ENCODE results near the gene RINL.
A peak's percentile ranks its signal among the peaks of the same experiment; 100 is the strongest.

The RINL gene

DNA sequence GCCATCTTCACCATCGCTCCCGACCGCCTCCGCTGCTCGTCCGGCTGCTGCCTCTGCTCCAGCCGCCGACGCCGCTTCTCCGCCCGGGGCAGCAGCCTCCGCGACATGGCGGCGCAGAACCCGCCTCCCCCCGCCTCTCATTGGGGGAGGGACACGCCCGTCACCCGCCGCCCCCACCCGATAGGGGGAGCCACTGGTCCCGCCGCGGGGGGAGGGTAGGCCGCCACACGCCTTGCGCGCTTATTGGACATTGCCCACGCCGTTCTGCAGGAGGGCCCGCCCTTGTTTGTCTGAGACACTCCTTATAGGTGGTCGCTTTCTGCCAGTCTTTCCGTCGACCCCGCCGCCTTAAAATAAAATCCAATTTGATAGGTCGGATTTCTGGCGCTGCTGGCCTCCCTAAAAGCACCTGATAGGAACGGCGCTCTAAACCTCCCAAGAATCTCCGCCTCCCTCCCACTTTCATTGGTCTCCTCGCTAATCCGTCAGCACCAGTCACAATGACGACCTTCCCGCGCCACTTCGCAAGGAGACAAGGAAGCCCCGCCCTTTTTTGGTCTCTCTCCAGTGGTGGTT, 28.1 kb downstream of the RINL start, which contains the start of gene HNRNPL:
Gene HNRNPL, minus strand, starts transcription at position 127 of the 576 bp plus-strand sequence. Its CDS starts 20 bp downstream, at position 107.
- DNase-seq = peak in 50 of 51 donors; percentile 93 to 100 (median 100)

DNA sequence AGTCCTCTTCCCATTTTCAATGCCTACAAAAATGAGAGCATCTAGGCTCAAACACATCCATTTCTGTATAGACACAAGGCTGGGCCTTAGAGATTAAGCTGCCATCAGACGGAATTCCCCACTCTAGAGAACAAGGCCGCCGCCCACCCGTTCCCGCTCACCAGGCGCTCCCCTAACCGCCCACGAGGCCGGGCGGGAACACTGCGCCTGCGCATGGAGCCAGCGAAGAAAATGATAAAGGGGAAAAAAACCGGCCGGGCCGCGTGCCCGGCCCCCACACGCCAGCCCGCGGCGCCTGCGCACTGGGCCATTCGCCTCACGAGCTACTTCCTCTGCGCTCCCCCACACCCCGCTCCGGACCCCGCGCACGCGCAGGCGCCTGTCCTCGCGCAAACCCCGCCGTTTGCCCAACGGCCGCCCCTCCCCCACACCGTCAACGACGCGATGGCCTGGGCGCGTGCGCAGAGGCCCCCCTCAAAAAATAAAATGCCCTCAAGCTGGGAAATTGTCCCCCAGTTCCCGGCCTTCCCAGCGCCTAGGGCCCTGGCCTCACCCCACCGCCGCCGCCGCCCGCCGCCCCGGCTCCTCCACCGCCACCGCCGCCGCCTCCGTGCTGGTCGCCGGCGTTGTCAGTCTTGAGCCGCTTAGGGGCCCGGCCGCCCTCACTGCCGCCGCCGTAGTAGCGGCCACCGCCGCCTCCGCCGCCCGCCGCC, 28.8 kb downstream of the RINL start:
- DNase-seq = peak; percentile 63 to 97 (median 88)

DNA sequence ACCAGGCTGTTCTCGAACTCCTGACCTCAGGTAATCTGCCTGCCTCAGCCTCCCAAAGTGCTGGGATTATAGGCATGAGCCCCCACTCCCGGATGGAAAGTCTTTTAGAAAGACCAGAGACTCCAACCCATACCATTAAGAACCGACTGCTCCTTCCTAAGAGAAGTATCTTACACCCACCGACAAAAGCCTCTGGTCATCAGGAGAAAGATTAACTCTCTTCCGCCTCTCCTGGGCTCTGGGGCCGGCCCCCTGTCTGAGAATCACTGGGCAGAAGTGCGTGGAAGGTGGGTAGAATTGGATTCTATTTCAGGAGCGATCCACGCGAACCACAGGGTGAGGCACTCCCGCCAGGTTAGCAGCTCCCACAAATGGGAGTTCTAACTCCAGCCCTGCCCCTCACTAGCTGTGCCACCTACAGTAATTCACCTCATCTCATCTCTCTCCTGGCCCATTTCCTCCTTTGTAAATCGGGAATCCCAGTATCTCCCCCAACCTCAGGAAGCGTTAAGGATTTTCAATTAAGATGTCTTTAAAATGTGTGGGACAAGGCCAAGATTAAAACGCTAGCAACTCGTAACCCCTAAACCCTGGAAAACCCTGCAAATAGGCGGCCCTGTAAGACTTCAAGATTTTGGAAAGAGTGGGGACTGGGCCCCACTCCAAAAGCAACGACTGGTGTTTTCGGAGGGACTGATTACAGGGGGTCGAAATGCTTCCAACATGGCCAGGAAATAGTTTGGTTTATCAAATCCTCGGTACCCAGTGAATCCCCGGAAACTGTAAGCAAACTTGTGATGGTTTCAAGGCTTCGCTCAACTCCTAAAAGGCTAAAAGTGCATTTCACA, 29.6 kb downstream of the RINL start:
- DNase-seq = no peak

DNA sequence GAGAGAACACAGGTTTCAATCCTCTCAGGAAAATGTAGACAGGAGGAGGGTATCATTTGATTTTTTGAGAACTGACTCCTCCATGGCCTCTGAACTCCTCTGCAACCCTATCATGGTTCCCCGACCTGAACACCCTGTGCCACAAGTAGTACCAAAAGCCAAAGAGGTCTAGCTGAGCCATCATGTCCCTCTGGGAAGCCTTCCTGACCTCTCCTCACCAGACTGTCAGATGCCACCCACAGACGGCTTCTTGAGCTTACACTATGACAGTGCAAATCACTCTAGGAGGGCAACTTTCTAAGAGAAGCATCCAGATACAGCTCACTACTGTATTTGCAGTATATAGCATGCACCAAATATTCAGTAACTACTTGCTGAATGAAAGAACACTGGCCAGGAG, 32.0 kb downstream of the RINL start:
- DNase-seq = no peak

DNA sequence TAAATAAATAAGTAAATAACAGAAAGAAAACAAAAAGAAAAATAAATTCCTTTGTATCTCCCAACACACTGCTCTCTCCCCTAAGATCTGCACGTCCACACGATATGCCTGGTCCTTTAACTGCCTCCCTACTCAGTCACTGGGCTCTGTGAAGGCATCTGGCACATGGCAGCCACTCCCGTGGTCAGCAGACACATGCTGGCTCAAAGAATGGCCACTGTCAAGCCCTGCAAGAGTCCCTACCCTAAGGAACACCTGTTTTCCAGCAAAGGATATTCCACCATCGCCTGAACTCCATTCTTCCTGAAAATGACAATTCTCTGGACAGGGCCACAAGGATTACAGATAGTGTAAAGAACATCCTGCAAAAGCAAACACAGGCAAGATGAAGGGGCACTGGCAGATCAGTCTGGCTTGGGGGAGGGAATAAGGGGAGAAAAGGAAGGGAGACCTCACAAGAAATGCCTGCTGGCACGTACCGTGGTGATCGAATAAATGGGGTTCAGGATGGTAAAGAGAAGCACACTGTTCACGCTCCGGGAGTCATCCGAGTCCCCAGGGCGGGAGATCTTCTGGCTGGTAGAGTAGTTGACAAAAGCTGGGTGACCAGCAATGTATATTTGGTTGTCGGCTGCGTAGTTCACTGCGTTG, 32.6 kb downstream of the RINL start:
- DNase-seq = no peak

DNA sequence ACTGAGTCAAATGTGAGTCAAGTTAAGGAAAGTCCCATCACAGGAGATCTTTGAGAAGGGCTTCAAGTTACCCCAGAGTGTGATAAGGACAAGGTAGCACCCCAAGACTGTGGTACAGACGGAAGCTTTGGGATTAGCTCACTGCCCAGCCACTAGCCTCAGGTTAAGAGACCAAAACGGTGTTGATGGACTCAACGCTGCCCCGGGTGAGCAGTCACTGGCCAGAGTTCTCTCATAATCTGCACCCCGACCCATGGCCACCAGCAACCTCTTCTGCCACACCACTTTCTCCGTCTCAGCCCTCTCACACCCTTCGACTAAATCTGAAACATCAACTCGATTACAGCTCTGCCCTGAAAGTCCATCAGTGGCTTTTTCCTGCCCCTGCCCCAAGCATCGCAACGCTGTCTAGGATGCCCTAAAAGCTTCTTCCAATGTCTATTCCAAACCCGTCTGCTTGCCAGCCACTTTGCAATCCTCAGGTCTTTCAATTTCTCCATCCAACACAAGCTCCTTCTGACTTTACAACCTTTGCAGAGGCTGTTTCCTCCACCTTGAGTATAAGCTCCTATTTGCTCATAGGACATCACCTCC, 33.9 kb downstream of the RINL start:
- no peak for DNase-seq

DNA sequence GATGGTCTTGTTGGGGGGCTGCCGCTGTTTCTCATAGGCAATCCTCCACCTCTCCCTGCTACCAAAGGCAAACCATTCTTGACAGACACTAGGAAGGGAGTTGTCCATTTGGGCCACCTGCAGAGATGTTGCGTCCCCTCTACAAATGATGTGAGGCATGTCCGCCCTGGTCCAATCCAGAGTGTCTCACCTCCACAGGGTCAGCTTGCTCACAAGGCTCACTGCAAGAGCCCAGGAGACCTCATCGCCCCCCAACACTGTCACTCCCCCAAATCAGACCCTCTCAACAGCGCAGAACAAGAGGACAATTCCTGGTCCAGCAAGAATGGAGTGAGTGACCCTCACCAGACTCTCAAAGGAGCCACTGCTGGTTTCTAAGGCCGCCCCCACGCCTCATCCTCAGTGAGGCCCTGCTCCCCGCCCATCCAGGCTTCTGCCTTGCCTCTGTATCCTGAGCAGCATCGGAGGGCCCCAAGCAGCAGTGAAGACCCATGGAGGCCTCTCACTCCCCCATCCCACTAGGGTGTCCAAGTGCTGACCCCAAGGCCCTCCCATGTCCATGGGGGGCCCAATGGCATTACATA, 34.8 kb downstream of the RINL start:
- no peak for DNase-seq

DNA sequence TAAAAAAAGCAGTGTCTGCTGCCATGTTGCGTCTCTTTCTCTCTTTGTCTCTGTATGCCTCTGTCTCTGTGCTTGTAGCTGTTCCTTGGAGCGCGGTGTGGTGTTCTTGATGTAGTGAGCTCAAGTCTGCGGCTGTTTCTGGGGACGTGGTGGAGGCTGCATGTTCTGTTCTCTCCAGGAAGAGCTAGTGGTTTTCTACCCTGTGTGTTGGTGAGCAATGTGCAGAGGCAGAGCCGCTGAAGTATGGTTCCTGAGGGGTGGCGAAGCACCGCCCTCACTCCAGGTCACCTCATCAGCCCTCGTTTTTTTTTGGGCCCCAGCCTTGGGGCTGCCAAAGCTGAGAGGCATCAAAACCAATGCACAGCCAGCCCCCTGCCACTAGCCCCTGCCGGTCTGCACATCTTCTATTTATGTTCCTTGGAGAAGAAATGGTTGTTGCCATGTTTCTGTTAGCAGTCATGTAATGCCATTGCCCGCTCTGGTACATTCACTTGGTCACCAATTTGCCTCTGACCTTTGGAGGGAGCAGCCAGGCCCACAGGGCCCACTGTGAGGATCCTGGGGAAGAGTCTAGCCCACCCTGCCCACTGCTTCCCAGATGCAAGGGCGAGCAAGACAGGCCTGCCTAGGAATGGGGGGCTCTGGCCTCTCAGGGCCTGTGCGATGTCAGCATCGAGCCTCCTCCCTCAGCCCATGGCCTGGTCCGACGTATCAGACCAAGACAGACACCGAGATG, 35.5 kb downstream of the RINL start:
- DNase-seq = no peak

DNA sequence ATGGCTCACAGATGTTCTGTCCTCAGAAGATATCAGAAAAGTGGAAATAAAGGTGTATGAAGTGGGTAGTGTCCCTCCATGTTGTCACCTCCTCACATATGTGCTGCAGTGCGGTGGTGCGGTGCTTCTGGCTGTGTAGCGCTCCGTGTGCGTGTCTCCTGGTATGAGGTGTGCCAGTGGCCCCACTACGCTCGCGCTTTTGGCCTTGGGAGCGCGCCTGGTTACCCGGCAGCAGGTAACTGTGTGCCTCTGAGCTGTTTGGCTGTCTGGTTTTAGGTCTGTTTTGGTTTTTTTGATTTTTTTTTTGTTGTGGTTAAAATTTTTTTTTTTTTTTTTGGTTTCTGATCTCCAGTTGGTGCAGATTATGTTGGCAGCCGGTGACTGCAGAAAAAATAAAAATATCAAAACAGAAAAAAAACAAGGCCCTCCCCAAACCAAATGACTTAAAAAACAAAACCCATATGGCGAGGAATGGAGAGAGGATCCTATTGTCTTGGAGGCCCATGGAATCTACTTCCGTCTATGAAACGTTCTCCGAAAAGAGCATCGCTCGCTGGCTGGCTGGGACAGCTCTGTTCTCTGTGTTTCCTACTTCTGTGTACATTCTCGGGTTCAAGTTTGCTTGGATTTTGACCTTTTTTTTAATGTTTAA, 36.2 kb downstream of the RINL start:
- DNase-seq = no peak

DNA sequence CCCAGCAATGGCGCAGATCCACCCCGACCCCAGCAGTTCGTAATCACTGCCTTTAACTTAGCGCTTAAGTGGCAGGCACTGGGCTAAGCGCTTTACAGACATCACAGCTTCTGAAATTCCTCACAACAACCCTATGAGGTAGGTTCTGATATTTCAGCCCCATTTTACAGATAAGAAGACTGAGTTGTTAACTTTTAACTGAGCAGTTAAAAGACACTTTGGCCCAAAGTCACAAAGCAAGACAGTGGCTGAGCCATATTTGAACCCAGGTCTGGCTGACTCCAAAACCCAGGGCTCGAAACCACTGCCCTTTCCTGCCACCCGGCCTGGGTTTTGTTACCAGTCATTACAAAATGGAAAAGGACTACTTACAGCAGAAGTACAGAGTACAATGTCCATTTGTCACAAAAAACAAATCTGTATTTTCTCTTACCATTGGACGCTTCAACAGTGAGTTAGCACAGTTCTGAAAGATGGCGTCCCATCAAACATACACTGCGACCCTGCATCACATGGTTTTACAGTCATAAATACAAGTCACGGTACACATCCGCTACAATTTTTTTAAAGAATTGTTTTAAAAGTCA, 36.8 kb downstream of the RINL start:
- no peak for DNase-seq

DNA sequence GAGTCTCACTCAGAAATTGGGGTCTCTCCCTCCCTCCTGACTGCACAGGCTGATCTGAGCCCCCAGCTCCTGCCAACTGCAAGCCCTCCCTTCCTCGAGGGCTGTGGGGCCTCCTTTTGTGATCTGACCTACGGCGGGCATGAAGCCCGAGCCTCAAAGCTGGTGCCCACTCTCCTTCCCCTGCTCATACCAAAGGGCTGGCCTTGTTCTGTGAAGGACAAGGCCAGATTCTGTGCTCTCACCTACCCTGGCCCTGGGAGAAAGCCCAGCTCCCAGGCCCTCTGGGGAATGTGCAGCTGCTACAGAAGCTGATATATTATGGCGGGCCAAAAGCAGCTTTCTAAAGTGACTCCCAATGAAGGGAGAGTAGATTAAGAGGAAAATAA, 37.5 kb downstream of the RINL start:
- DNase-seq = no peak

DNA sequence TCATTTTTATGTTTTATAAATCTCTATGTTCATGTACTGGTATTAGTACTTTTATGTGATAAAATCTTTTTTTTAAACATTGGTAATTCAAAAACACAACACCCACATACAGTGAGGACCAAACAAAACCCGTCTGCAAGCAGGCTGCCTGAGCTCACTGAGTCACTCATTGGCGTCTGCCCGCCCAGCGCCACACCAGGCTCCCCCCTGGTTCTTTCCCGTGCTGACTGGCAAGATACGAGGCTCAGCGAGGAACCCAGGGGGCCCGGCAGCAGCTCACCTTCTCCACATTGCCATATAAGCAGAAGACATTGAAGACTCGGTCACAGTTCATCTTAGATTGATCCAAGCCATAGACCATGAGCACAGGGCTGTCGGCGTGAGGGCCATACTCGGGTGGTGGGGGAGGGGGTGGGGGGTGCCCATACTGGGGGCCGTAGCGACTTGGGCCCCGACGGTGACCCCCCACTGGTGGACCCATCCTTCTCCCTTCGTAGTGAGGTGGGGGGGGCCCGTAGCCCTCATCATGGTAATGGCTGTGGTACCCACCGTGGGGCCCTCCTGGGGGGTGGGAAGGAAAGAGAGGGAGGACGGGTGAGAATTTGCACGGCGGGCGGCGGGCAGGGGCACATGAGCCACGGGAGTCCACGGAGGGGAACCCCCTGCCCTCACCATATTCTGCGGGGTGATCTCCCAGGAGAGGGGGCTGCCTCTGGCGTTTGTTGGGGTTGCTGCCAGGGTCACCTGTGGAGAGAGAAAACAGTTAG, 38.1 kb downstream of the RINL start:
- no peak for DNase-seq

DNA sequence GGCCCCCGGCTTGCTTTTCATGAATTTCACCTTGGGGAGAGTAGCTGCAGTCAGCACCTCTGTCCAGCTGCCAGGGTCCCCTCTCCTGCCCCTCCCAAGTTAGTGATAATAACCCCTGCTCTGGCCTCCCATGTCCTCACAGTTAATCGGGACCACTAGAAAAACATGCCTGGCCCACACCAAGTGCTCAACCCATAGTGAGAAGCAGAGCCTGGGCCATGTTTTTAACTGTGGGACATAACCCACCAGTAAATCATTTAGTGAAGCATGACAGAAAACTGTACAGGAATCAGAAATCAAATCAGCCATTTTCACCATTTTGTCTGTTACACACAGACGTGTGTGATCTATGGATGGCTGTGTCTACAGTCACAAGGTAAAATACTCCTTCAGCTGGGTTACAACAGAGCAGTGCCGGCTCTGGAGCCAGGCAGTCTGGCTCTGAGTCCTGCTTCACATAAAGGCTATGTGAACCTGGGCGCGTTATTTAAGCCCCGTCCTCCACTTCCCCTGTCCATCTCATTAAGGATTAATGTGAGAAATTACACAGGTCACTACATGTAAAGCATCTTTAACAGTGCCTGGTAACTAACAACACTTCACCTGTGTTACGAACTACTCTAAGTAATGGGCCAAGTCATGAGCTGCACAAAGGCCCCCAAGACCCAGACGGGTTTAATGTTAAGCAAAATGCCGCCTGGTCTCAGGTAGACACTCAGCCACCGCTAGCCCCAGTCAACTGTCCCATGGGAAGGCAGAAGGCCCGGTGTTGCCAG, 38.9 kb downstream of the RINL start:
- DNase-seq = no peak

DNA sequence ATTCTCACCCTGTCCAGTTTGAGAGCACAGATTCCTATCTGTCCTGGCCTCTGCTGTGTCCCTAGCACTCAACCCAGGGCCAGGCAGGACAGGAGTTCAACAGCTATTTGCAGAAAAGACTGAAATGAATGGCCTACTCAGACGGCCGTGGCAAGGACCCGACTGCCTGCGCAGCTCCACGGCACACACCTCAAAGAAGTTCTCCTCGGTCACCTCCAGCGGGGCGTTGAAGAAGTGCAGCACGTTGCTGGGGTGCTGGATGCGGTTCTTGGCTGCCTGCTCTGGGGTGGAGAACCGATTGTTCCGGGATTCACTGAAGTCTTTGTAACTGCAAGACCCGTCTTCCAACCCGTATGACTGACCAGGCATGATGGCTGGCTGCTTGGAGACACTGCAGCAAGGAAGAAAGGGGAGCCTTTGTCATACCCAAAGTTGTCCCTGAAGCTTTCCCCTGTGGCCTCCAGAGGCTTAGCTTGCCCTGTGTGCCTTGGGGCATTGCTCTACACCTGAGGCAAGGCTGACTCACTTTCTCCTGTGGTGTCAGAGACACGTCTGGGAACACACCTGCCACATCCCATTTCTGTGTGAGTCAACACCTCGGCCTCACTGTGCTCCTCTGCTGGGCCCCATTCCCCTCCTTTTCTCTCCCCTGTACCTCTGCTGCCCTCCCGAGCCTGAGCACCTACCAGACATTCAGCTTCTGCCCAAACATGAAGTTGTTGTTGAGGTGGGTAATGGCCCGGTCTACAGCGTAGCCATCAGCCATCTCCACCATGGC, 39.7 kb downstream of the RINL start:
- DNase-seq = no peak

DNA sequence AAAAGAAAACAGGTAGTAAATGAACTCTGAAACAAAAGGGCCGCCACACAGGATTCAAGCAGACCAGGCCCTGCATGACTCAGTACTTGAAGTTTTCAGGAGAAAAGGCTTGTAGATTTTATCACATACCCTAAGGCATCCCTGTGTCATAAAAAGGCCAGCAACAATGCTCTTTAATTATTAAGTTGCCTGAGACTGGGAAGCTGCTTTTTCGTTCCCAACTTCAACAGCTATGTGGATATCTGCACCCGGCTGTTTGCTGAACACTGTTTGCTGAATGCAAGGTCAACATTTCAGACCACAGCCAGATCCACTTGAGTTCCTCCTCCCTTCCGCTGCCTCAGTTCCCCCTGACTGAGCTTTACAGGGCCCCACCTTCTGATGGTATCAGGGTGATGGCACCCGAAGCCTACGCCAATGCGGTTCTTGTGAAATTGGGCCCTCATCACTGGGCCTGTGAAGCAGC, 40.4 kb downstream of the RINL start:
- no peak for DNase-seq

DNA sequence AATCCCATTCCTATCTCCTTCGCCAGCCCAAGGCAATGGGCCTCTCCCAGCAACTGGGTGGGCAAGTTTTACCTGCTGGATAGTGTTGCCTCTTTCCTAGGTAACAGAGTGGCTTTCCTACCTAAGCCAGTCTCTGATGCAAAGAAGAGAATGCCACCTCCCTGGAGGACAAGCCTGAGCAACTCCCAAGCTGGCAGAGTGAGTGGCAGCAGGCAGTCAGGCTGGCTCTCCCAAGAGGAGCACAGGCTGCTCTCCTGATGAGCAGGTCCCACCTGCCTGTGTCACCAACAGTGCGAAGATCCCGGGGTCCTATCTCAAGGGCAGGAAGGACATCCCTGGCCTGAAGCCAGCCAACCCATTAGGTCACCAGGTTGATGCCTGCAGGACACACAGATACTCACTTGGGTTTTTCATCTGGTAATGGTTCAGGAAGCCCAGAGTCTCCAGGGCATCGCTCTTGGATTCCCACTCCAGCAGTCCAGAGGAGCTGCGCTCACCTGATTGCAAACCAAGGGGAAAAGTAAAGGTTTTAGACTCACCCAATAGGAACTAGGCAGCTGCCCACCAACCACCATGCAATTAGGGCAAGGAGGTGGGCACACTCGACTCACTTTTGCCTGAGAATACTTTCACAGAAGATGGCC, 41.0 kb downstream of the RINL start:
- DNase-seq = no peak

Data from hypothalamus (tissue), 51 donors.